Measurements from ENCODE around the gene RAD51B.
"Not testable (repeated sequence)": the region's sequence is repeated elsewhere in the genome, so short reads cannot be mapped to it uniquely, and the experiment has no call there.

Gene RAD51B

GRCh38 chr14:68687746-68688145 lies 868.2 kb downstream of the RAD51B start:
- FAIRE-seq (peak; percentile 88), DNase-seq (ENCODE audit: low spot score) (peak; percentile 93)

GRCh38 chr14:68688872-68689371 lies 869.3 kb downstream of the RAD51B start:
- no peak for FAIRE-seq
- peak; percentile 23 for DNase-seq (ENCODE audit: low spot score)

- DNase-seq (ENCODE audit: low spot score) (no peak), FAIRE-seq (no peak)
Measured at GRCh38 chr14:68689511-68689910, 869.9 kb downstream of the RAD51B start.

GRCh38 chr14:68690089-68690958 lies 870.7 kb downstream of the RAD51B start:
- DNase-seq (ENCODE audit: low spot score) (no peak), FAIRE-seq (no peak)

DNA sequence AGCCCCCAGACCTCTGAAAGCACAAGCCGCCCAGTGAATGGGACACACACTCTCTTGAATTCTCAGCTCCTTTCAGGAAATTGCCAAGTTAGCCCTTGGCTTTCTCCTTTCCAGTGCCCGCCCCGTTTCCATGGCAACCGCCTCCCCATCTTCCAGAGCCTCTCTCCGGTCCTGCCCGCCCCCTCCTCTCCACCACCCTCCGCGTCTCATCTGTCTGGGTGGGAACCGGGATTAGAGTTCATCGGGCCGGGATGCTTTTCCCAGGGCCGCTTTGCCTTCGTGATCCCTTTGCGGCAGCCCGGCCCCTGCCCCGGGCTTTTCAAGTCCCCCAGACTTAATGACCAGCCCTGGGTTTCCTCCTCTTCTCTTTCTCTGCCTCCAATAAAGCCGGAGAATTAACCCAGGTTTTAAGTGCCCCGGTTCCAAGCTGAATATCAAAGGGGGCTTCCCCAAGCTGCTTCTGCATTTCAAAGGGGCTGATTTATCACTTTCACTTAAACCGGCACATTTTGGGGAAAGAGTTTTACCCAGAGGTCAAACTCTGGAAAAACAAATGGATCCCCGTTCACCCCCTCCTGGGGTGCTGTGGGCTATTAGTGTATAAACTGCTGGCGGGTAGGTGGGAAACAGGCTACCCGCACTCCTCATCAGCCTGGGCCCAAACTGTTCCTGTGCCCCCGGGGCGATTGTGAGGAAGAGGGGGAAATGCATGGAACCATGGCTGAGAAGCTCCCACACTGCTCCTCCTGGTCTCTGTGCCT lies 871.6 kb downstream of the RAD51B start:
- DNase-seq (ENCODE audit: low spot score) (no peak), FAIRE-seq (no peak)

GRCh38 chr14:68691792-68692118 lies 872.2 kb downstream of the RAD51B start:
- FAIRE-seq (no peak), DNase-seq (ENCODE audit: low spot score) (no peak)

GRCh38 chr14:68692216-68692615 lies 872.6 kb downstream of the RAD51B start:
- DNase-seq (ENCODE audit: low spot score) (no peak), FAIRE-seq (no peak)

DNA sequence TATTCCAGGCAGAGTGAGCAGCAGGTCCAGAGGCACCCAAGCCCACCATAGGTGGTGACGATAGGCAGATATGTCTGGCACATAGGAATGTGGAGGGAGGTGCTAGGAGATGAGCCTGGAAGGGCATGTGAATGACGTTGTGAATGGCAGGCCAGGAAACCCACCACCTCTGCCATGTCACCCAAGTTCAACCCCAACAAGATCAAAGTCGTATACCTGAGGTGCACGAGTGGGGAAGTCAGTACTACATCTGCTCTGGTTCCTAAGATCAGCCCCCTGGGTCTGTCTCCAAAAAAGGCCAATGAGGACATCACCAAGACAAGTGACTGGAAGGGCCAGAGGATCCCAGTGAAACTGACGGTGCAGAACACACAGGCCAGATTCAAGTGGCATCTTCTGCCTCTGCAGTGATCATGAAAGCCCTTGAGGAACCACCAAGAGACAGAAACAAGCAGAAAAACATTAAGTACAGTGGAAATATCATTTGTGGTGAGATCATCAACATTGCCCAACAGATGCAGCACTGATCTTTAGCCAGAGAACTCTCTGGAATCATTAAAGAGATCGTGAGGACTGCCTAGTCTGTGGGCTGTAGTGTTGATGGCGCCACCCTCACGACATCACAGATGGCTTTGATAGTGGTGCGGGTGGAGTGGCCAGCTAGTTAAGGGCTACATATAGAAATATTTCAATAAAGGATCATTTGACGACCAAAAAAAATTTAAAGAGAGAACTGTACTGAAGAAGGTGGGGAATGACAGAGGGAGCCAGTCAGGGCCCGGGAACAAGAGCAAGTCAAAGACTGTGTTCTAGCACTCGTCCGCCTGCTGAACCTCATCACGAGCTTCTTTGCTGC lies 873.6 kb downstream of the RAD51B start:
- no peak for FAIRE-seq

DNA sequence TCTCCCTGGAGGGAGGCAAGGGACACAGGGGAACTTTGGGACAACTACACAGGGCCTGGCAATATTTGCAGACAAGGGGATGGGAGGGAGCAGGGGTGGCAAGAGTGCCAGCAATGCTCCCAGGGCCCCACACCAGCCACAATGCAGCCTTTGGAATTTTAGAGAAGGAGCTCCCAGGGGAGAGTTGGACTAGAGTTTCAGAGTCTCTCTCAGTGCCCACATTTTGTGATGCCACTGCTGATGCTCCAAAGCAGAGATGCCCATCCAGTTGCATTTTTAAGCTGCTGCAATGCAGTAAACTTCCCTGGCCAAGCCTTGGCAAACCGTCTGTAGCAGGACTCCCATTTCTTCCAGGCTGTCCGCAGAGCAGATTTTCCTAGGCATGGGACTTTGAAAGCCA lies 874.3 kb downstream of the RAD51B start:
- DNase-seq (ENCODE audit: low spot score): no peak
- no peak for FAIRE-seq

More for the DNA sequence above, 873.6 kb downstream of the RAD51B start:
- no peak for DNase-seq (ENCODE audit: low spot score)

DNA sequence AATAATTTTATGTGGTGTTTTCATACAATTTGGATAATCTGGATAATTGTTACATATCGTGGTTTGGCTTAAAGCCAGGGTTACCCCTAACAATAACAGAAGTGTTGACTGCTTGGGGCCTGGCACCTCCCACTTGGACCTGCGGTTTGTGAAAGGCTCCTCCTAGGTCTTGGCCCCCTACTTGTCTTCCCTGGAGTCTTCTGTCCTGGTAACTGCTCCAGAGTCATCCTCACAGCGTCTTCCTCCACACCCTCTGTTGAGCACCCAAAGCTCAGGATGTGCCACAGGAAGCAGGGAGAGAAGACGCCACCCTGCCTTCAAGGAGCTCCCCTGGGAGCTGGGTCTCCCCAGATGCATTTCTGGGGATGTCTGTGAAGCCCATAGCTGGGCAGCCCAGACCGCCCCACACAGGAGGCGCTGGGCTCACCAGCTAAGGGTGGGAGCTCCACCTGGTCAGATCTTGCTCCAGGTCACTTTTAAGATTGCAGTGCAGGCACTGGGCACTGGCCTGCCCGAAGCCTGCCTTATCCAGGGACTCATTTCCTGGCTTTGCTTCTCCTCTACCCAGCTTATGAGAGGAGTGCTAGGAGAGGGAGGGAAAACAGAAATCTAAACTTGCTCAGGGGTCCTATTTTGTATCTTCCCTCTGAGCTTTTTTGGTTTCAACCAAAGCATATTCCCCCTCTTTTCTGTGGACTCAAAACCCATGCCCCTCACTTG lies 875.1 kb downstream of the RAD51B start:
- DNase-seq (ENCODE audit: low spot score) (peak; percentile 59), FAIRE-seq (no peak)

- FAIRE-seq (peak; percentile 96), DNase-seq (ENCODE audit: low spot score) (peak; percentile 99)
Measured at GRCh38 chr14:68695326-68695768, 875.8 kb downstream of the RAD51B start.

- FAIRE-seq (no peak), DNase-seq (ENCODE audit: low spot score) (no peak)
Measured at GRCh38 chr14:68695856-68696255, 876.3 kb downstream of the RAD51B start.

GRCh38 chr14:68696266-68696665 lies 876.7 kb downstream of the RAD51B start:
- DNase-seq (ENCODE audit: low spot score): no peak
- FAIRE-seq: no peak

- DNase-seq (ENCODE audit: low spot score) (no peak), FAIRE-seq (no peak)
Measured at GRCh38 chr14:68696721-68697495, 877.3 kb downstream of the RAD51B start.

DNA sequence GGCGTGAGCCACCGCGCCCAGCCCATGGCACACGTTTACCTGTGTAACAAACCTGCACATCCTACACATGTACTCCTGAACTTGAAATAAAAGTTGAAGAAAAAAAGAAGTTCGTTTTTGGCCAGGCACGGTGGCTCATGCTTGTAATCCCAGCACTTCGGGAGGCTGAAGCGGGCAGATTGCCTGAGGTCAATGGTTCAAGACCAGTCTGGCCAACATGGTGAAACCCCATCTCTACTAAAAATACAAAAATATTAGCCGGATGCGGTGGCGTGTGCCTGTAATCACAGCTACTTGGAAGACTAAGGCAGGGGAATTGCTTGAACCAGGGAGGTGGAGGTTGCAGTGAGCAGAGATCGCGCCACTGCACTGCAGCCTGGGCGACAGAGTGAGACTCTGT lies 879.2 kb downstream of the RAD51B start:
- FAIRE-seq; DNase-seq (ENCODE audit: low spot score): not testable (repeated sequence)

GRCh38 chr14:68701001-68701741 lies 881.6 kb downstream of the RAD51B start:
- FAIRE-seq: no peak

DNA sequence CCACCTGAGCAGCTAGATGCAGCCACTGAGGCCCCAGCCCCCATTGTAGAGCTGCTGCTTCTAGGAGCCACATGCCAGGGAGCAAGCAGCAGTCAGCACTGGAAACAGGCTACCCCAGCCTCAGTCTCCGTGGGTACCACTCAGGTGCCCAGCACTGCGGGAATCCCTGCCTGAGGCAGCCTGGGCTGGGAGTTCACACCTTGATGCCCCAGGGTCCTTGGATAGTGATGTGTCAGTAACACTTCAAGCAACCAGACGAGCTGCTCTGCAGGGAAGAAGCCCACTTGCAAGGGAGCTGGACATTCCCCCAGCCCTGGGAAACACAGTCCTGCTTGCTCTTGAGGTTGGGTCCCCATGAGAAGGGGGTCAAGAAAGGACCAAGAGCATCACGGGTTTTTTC lies 882.6 kb downstream of the RAD51B start:
- FAIRE-seq: no peak
- DNase-seq (ENCODE audit: low spot score): no peak

More at GRCh38 chr14:68701001-68701741, 881.6 kb downstream of the RAD51B start:
- DNase-seq (ENCODE audit: low spot score): no peak

DNA sequence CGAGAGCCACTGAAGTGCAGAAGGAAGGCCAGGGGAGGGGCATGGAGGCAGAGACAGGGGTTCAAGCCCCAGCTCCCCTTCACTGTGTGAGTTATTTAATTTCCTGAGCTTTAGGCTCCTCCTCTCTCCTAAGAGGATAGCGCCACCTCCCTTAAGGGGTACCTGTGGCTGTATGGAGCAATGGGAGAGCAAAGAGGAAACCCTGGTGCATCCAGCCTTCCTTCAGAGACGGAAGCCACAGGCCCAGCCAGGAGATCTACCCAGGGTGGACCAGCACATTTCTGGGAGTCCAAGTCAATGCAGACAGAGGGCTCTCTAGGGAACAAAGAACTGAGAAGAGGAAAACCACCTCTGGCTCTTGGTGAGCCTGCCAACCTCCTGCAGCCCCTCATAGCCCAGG lies 883.0 kb downstream of the RAD51B start:
- no peak for DNase-seq (ENCODE audit: low spot score)
- no peak for FAIRE-seq

DNA sequence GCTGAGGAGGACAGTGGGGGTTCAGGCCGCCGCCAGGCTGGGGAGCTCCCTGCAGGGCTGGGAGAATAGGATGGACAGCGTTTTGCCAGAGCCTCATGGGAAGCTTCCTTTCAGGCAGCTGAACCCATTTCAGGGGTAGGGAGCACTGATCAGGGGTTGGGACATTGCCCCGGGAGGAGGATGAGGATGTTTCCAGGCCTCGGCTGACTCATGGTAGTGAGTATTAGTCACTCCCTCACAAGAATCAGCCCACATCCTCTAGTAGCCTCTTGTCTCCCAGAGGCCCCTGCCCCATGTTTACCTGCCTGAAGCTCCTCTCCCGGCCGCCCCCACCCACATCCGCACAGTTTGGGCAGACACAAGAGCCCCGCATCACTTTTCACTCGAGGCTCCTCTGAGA lies 883.5 kb downstream of the RAD51B start:
- DNase-seq (ENCODE audit: low spot score): peak; percentile 74
- peak; percentile 44 for FAIRE-seq

Data from RCC 7860 (cell line).